ENCODE measurements around the gene QKI. TPM values are rescaled to one million over a fixed set of nuclear protein-coding genes. Genes with fewer than 3 reads are reported as not detected.

The QKI gene
- total RNA-seq, 1 donor: 212 TPM

DNA sequence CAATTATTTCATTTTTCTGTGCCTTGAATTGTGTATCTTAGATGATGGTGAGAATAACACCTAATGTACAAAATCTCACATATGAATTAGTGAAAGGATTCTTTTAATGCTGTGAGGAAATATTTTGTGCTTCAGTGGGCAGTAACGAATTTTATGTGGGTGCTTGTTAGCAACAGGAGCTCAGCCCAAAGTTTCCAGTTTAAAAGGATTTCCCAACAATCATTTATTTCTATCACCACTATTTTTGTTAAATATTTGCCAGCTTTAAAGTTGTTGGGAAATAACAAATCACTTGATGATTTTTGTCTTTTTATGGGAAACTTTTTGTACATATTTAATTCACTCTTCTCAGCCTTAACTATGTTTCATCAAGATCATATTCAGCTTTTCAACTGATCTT, 111.8 kb downstream of the QKI start:
- DNase-seq (ENCODE audit: insufficient read length, low spot score, missing footprints): no peak
- TF ChIP-seq, protein P1, sequence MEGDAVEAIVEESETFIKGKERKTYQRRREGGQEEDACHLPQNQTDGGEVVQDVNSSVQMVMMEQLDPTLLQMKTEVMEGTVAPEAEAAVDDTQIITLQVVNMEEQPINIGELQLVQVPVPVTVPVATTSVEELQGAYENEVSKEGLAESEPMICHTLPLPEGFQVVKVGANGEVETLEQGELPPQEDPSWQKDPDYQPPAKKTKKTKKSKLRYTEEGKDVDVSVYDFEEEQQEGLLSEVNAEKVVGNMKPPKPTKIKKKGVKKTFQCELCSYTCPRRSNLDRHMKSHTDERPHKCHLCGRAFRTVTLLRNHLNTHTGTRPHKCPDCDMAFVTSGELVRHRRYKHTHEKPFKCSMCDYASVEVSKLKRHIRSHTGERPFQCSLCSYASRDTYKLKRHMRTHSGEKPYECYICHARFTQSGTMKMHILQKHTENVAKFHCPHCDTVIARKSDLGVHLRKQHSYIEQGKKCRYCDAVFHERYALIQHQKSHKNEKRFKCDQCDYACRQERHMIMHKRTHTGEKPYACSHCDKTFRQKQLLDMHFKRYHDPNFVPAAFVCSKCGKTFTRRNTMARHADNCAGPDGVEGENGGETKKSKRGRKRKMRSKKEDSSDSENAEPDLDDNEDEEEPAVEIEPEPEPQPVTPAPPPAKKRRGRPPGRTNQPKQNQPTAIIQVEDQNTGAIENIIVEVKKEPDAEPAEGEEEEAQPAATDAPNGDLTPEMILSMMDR (IDR thresholded peaks at IDR 0.05; ENCODE audit: extremely low read depth, low read depth, low read length): no peak

DNA sequence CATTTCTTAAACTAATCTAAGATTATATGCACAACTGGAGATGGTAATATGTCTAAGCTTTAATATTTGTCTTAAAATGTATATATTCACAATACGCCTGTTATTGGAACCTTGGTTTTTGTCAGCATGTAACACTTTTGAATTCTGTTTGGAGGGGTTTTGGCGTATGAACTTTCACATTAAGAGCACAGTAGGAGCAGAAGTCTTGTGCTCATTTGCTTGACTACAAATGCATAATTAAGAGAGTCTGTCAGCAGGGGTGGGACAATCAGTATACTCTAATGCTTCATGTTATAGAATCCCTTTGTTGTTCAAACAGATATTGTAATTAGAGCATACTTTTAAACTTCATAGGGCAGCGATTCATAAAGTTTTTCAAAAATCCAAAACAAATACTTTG, 112.8 kb downstream of the QKI start:
- no peaks in the 10 kb centered on the region for H3K27me3 ChIP-seq (ENCODE audit: insufficient read depth, low read length)
- H3K4me2 ChIP-seq (ENCODE audit: insufficient read depth, low read length): no peak overlapping the region
- H3K9me3 ChIP-seq (ENCODE audit: low read depth, low read length): no peaks in the 10 kb centered on the region
- H3K36me3 ChIP-seq (ENCODE audit: insufficient read depth, low read length): no peaks in the 10 kb centered on the region
- TF ChIP-seq, protein P1 (IDR thresholded peaks at IDR 0.05; ENCODE audit: extremely low read depth, low read depth, low read length): no peak
- H2AFZ ChIP-seq (ENCODE audit: low read length): no peak overlapping the region
- H3K4me3 ChIP-seq (ENCODE audit: insufficient read depth, low read length): no peak overlapping the region
- peaks cover 87% of the 10 kb centered on the region for H3K79me2 ChIP-seq (ENCODE audit: insufficient read depth, low read length)
- peaks cover 39% of the 10 kb centered on the region for H4K20me1 ChIP-seq (ENCODE audit: insufficient read depth, low read length)
- peaks cover 47% of the 10 kb centered on the region for H3K4me1 ChIP-seq (ENCODE audit: insufficient read depth, low read length)
- H3K27ac ChIP-seq (ENCODE audit: low read depth, low read length): no peak overlapping the region
- no peak for DNase-seq (ENCODE audit: insufficient read length, low spot score, missing footprints)

More for the DNA sequence above, 111.8 kb downstream of the QKI start:
- H3K9me3 ChIP-seq (ENCODE audit: low read depth, low read length): no peaks in the 10 kb centered on the region
- no peak overlapping the region for H2AFZ ChIP-seq (ENCODE audit: low read length)
- peaks cover 86% of the 10 kb centered on the region for H3K79me2 ChIP-seq (ENCODE audit: insufficient read depth, low read length)
- peak overlapping the region; percentile 11 for H3K27ac ChIP-seq (ENCODE audit: low read depth, low read length)
- no peaks in the 10 kb centered on the region for H3K36me3 ChIP-seq (ENCODE audit: insufficient read depth, low read length)
- no peak overlapping the region for H3K4me3 ChIP-seq (ENCODE audit: insufficient read depth, low read length)
- H3K4me1 ChIP-seq (ENCODE audit: insufficient read depth, low read length): peaks cover 45% of the 10 kb centered on the region
- H3K4me2 ChIP-seq (ENCODE audit: insufficient read depth, low read length): no peak overlapping the region
- H4K20me1 ChIP-seq (ENCODE audit: insufficient read depth, low read length): peaks cover 38% of the 10 kb centered on the region
- no peaks in the 10 kb centered on the region for H3K27me3 ChIP-seq (ENCODE audit: insufficient read depth, low read length)

DNA sequence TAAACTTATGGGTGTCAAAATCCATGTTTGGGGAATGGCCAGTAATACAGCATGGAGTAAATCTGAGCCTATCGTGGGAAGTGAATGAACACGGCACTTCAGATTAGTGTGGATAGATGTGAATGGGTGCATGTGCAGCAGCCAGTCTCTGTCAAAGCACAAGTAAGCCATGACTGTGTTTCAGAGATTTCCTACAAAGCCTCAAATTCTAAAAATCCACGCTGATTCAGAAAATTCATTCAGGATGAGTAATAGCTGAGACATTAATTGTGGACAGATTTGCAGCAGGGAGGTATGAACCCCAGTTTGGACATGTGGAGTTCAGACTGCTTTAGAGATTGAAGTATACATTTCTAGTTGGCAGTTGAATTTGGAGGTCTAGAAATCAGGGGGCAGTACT, 115.1 kb downstream of the QKI start:
- TF ChIP-seq, protein P1 (IDR thresholded peaks at IDR 0.05; ENCODE audit: extremely low read depth, low read depth, low read length): no peak
- peaks cover 65% of the 10 kb centered on the region for H3K4me1 ChIP-seq (ENCODE audit: insufficient read depth, low read length)

DNA sequence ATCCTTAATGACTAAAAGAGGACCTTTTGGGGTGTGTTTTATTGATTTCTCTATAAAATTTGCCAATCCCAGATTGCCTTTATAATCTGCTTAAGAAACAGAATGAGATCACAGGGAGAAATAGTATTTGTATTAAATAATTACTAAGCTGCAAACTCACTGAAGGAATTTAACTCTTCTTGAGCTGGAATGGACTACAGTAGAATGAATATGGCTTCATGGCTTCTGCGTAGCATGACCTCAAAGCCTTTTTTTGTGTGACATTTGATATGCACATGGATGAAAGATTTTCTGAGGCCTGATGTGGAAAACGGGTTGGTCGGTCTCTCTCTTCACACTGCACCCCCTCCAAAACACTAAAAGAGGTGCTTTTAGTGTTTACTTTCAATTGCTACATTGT, 115.9 kb downstream of the QKI start:
- Histone ChIP-seq H3K27ac (ENCODE audit: low read depth, low read length) (peak overlapping the region; percentile 48), H3K4me3 (ENCODE audit: insufficient read depth, low read length) (no peak overlapping the region), H3K9me3 (ENCODE audit: low read depth, low read length) (no peaks in the 10 kb centered on the region), H3K4me1 (ENCODE audit: insufficient read depth, low read length) (peaks cover 65% of the 10 kb centered on the region), H3K36me3 (ENCODE audit: insufficient read depth, low read length) (no peaks in the 10 kb centered on the region), H3K79me2 (ENCODE audit: insufficient read depth, low read length) (peaks cover 89% of the 10 kb centered on the region), H3K27me3 (ENCODE audit: insufficient read depth, low read length) (no peaks in the 10 kb centered on the region), H4K20me1 (ENCODE audit: insufficient read depth, low read length) (peaks cover 31% of the 10 kb centered on the region), H3K4me2 (ENCODE audit: insufficient read depth, low read length) (peak overlapping the region; percentile 75), H2AFZ (ENCODE audit: low read length) (no peak overlapping the region)
- TF ChIP-seq, protein P1 (IDR thresholded peaks at IDR 0.05; ENCODE audit: extremely low read depth, low read depth, low read length): no peak
- no peak for DNase-seq (ENCODE audit: insufficient read length, low spot score, missing footprints)

More for the DNA sequence above, 115.1 kb downstream of the QKI start:
- H2AFZ ChIP-seq (ENCODE audit: low read length): no peak overlapping the region
- H3K9me3 ChIP-seq (ENCODE audit: low read depth, low read length): no peaks in the 10 kb centered on the region
- no peaks in the 10 kb centered on the region for H3K27me3 ChIP-seq (ENCODE audit: insufficient read depth, low read length)
- peak overlapping the region; percentile 48 for H3K27ac ChIP-seq (ENCODE audit: low read depth, low read length)
- DNase-seq (ENCODE audit: insufficient read length, low spot score, missing footprints): peak; percentile 45
- no peak overlapping the region for H3K4me3 ChIP-seq (ENCODE audit: insufficient read depth, low read length)
- peak overlapping the region; percentile 75 for H3K4me2 ChIP-seq (ENCODE audit: insufficient read depth, low read length)
- H3K36me3 ChIP-seq (ENCODE audit: insufficient read depth, low read length): no peaks in the 10 kb centered on the region
- H3K79me2 ChIP-seq (ENCODE audit: insufficient read depth, low read length): peaks cover 90% of the 10 kb centered on the region
- H4K20me1 ChIP-seq (ENCODE audit: insufficient read depth, low read length): peaks cover 37% of the 10 kb centered on the region
